Common myeloid progenitor, CD34-positive (primary cell): Measurements from ENCODE around the gene OXNAD1. TPM values are rescaled to one million over a fixed set of nuclear protein-coding genes. Genes with fewer than 3 reads are reported as not detected.

ENCODE experiments used
- CTCF ChIA-PET: fragments of 350-600 bp; sonication (Branson Sonifier 250); formaldehyde crosslinking; loops from one replicate; lab custom pipeline; 2021; ENCODE audit warnings: antibody characterized with exemption; lab: Charles Lee
- POLR2A ChIA-PET: fragments of 350-600 bp; sonication (Branson Sonifier 250); formaldehyde crosslinking; loops from one replicate; lab custom pipeline; 2021; ENCODE audit warnings: antibody characterized with exemption; lab: Charles Lee
- DNase-seq, 3 donors: peaks; one replicate each; pipeline versions ENCODE4 v3.0.0 to v3.0.0-alpha.2; 2013
- H3K27ac ChIP-seq, 2 experiments: 1 replicate in 1 of 2; 2 replicates in 1 of 2; pipeline ENCODE4 v1.7.0; 2013; ENCODE audit warnings: inconsistent platforms in 2 of 2, low read length in 2 of 2, mild to moderate bottlenecking in 2 of 2, low read depth in 1 of 2, moderate library complexity in 1 of 2; ENCODE audit not compliant: severe bottlenecking in 2 of 2, insufficient read depth in 1 of 2, poor library complexity in 1 of 2
- H3K27me3 ChIP-seq, 5 experiments: replicated peaks in 2 of 5; 1 replicate in 3 of 5; 2 replicates in 2 of 5; pipeline versions ENCODE4 v1.6.1 to v1.7.0; 2013; ENCODE audit warnings: low read length in 4 of 5, mild to moderate bottlenecking in 2 of 5, moderate library complexity in 2 of 5, inconsistent platforms in 1 of 5; ENCODE audit not compliant: insufficient read depth in 5 of 5, control insufficient read depth in 4 of 5
- H3K36me3 ChIP-seq, 4 experiments: 1 replicate in 2 of 4; 2 replicates in 2 of 4; pipeline versions ENCODE4 v1.6.1 to v1.7.0; 2013; ENCODE audit warnings: low read length in 3 of 4, control low read depth in 1 of 4, mild to moderate bottlenecking in 1 of 4; ENCODE audit not compliant: control insufficient read depth in 4 of 4, insufficient read depth in 4 of 4
- H3K4me1 ChIP-seq, 4 experiments: 1 replicate in 3 of 4; 2 replicates in 1 of 4; pipeline versions ENCODE4 v1.6.1 to v1.7.1; 2013; ENCODE audit warnings: low read length in 3 of 4, mild to moderate bottlenecking in 3 of 4, control low read depth in 1 of 4, inconsistent platforms in 1 of 4, moderate library complexity in 1 of 4; ENCODE audit not compliant: control insufficient read depth in 4 of 4, insufficient read depth in 4 of 4; ENCODE audit errors: control extremely low read depth in 1 of 4
- H3K4me3 ChIP-seq, 7 experiments: 1 replicate in 4 of 7; 2 replicates in 3 of 7; pipeline versions ENCODE4 v1.5.1 to v1.7.0; 2013; ENCODE audit warnings: mild to moderate bottlenecking in 7 of 7, low read length in 6 of 7, moderate library complexity in 6 of 7, inconsistent platforms in 2 of 7, low read depth in 2 of 7, control low read depth in 1 of 7; ENCODE audit not compliant: insufficient read depth in 4 of 7, control insufficient read depth in 1 of 7; ENCODE audit errors: extremely low read depth in 1 of 7
- H3K9me3 ChIP-seq, 5 experiments: 1 replicate in 4 of 5; 2 replicates in 1 of 5; pipeline versions ENCODE4 v1.6.1 to v1.7.1; 2013; ENCODE audit warnings: low read length in 4 of 5, mild to moderate bottlenecking in 2 of 5, inconsistent platforms in 1 of 5, low read depth in 1 of 5, moderate library complexity in 1 of 5; ENCODE audit not compliant: control insufficient read depth in 4 of 5, insufficient read depth in 2 of 5; ENCODE audit errors: control extremely low read depth in 1 of 5
- WGBS: methylation state at CpG from one replicate; pipeline ENCODE4 v1.1.5; 2013; ENCODE audit not compliant: insufficient coverage; 5-methylcytosine and 5-hydroxymethylcytosine counted together
- polyA plus RNA-seq: library from polyadenylated mRNA; unstranded; fragments of 120-200 nt; gene quantifications from one replicate; pipeline ENCODE4 v1.2.1, GENCODE V29; 2013

Gene OXNAD1
- polyA plus RNA-seq: 10.4 TPM

DNA sequence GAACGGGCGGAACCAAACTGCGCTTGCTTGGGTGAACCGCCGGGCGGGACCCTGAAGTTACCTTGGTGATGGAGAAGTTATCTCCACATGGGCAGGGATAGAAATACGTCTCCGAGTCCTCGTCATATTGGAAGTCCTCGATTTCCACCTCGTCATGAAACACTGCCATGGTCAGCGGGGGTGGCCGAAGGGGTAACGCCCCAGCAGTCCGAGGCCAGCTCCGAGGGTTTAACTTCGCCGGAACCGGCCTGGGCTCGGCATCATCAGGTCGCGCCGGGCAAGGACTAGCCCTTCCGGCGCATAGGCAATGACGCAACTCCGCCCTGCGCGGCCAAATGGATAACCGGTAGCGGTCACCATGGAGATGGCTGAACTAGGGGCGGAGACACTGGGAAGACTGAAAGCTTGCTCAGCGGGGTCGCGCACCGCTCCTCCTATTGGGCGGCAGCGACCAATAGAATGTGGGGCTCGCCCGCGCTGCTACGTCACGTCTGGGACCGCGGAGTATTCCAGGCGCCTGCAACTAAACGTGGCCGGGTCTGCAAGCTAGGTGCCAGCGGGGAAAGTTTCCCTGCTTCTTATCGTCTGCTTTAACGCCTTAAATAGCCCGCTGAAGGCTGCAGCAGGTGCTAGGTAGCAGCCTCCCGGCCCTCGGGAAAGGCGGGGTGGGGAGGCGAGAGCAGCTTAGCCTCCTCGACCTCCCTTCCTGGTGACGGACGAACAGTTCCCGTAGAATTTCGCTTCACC, at the start of gene OXNAD1, which contains the start of gene DPH3:
Gene OXNAD1, plus strand, starts transcription at position 505 of the 747 bp plus-strand sequence. CDS start 5,741 bp downstream, outside the sequence.
Gene DPH3, minus strand, starts transcription at position 236 of the 747 bp plus-strand sequence. Its CDS starts 67 bp downstream, at position 169.
- Histone ChIP-seq H3K36me3 (peaks cover 1 to 8% (median 5%) of the 10 kb centered on the region in 4 experiments), H3K4me1 (peaks cover 12 to 28% (median 23%) of the 10 kb centered on the region in 4 experiments), H3K27ac (peak within 1 kb of the TSS; percentile 93 to 96), H3K27me3 (no peaks in the 10 kb centered on the region), H3K4me3 (peak within 1 kb of the TSS; percentile 84 to 99 (median 95)), H3K9me3 (no peaks in the 10 kb centered on the region)
- WGBS: under 1% methylated on average over 61 of the region's 61 CpGs
- peak; percentile 100 for DNase-seq
- ChIA-PET POLR2A (interaction anchor here (0.6 to 1.4 kb wide), 3 partner anchors 13 to 1255 kb away, joined by 3 to 5 read pairs (median 3); no protein-coding TSS in a partner anchor), CTCF (interaction anchor here (1.0 to 4.7 kb wide), 9 partner anchors 11 to 449 kb away, joined by 3 to 19 read pairs (median 4); no protein-coding TSS in a partner anchor)

GRCh38 chr3:16216373-16216935, 48.6 kb upstream of the OXNAD1 start:
- Histone ChIP-seq H3K4me3 (no peak overlapping the region), H3K27ac (no peak overlapping the region), H3K27me3 (peaks cover 0 to 6% (median 0%) of the 10 kb centered on the region in 5 experiments), H3K9me3 (no peaks in the 10 kb centered on the region), H3K4me1 (no peaks in the 10 kb centered on the region), H3K36me3 (no peaks in the 10 kb centered on the region)
- 97% methylated on average over 16 of the region's 17 CpGs for WGBS
- DNase-seq: no peak
- POLR2A ChIA-PET: no interaction called here
- CTCF ChIA-PET: no interaction called here

GRCh38 chr3:16219777-16220176, 45.2 kb upstream of the OXNAD1 start:
- ChIA-PET POLR2A (no interaction called here), CTCF (interaction anchor here (0.6 to 1.7 kb wide), 3 partner anchors 12 to 29 kb away, joined by 3 to 4 read pairs (median 3); no protein-coding TSS in a partner anchor)
- whole genome bisulfite sequencing: 100% methylated on average over 3 of the region's 3 CpGs

GRCh38 chr3:16221990-16222389, 43.0 kb upstream of the OXNAD1 start:
- no peaks in the 10 kb centered on the region for H3K36me3 ChIP-seq
- no peak for DNase-seq
- ChIA-PET POLR2A (no interaction called here), CTCF (no interaction called here)
- H3K4me1 ChIP-seq: peaks cover 0 to 3% (median 1%) of the 10 kb centered on the region in 4 experiments
- WGBS: 100% methylated on average over 1 of the region's 3 CpGs
- H3K27me3 ChIP-seq: peaks cover 0 to 2% (median 0%) of the 10 kb centered on the region in 5 experiments
- H3K27ac ChIP-seq: no peak overlapping the region
- H3K9me3 ChIP-seq: peaks cover 0 to 7% (median 2%) of the 10 kb centered on the region in 5 experiments
- H3K4me3 ChIP-seq: no peak overlapping the region

More at GRCh38 chr3:16219777-16220176, 45.2 kb upstream of the OXNAD1 start:
- Histone ChIP-seq H3K27ac (no peak overlapping the region), H3K4me1 (peaks cover 0 to 3% (median 1%) of the 10 kb centered on the region in 4 experiments), H3K36me3 (no peaks in the 10 kb centered on the region), H3K4me3 (no peak overlapping the region), H3K9me3 (peaks cover 0 to 7% (median 2%) of the 10 kb centered on the region in 5 experiments), H3K27me3 (peaks cover 0 to 2% (median 0%) of the 10 kb centered on the region in 5 experiments)
- no peak for DNase-seq

GRCh38 chr3:16222547-16222946, 42.5 kb upstream of the OXNAD1 start:
- H3K36me3 ChIP-seq: no peaks in the 10 kb centered on the region
- H3K27me3 ChIP-seq: peaks cover 0 to 2% (median 0%) of the 10 kb centered on the region in 5 experiments
- no peak overlapping the region for H3K4me3 ChIP-seq
- DNase-seq: no peak
- ChIA-PET CTCF (no interaction called here), POLR2A (no interaction called here)
- H3K27ac ChIP-seq: no peak overlapping the region
- H3K9me3 ChIP-seq: peaks cover 0 to 7% (median 2%) of the 10 kb centered on the region in 5 experiments
- H3K4me1 ChIP-seq: peaks cover 0 to 3% (median 1%) of the 10 kb centered on the region in 4 experiments
- 96% methylated on average over 2 of the region's 2 CpGs for WGBS

DNA sequence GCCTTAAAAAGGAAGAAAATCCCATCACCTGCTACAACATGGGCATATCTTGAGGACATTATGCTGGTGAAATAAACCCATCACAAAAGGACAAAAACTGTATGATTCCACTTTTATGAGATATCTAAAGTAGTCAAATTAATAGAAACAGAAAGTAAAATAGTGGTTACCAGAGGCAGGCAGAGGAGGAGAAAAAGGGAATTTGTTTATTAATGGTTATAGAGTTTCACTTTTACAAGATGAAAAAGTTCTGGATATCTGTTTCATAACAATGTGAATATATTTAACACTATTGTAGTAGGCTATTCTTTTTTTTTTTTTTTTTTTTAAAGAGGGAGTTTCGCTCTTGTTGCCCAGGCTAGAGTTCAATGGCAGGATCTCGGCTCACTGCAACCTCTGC, 40.7 kb upstream of the OXNAD1 start:
- Histone ChIP-seq H3K9me3 (peaks cover 0 to 7% (median 2%) of the 10 kb centered on the region in 5 experiments), H3K27me3 (no peaks in the 10 kb centered on the region), H3K27ac (no peak overlapping the region), H3K4me3 (no peak overlapping the region), H3K36me3 (no peaks in the 10 kb centered on the region), H3K4me1 (peaks cover 0 to 3% (median 1%) of the 10 kb centered on the region in 4 experiments)
- WGBS: 100% methylated on average over 1 of the region's 2 CpGs
- POLR2A ChIA-PET: no interaction called here
- CTCF ChIA-PET: no interaction called here
- DNase-seq: peak in 2 of 3 donors; percentile 18 to 21
